Esophagus squamous epithelium (tissue), 4 donors: ENCODE results near the gene RNF225.
"Not testable (repeated sequence)": the region's sequence is repeated elsewhere in the genome, so short reads cannot be mapped to it uniquely, and the experiment has no call there.

Source experiments
- CTCF ChIP-seq, 6 experiments: fragments of 450-650 bp in 4 of 6; fragments of 200-600 bp in 2 of 6; sonication (generic) in 2 of 6; IDR thresholded peaks; one replicate each; pipeline ENCODE4 v1.5.1; 2016 to 2019; ENCODE audit warnings: antibody characterized with exemption in 6 of 6, mild to moderate bottlenecking in 4 of 6, moderate library complexity in 4 of 6
- POLR2A ChIP-seq, 4 donors: fragments of 450-650 bp; IDR thresholded peaks; one replicate each; pipeline ENCODE4 v1.6.1; 2017; ENCODE audit warnings: antibody characterized with exemption in 4 of 4, mild to moderate bottlenecking in 4 of 4, moderate library complexity in 3 of 4

DNA sequence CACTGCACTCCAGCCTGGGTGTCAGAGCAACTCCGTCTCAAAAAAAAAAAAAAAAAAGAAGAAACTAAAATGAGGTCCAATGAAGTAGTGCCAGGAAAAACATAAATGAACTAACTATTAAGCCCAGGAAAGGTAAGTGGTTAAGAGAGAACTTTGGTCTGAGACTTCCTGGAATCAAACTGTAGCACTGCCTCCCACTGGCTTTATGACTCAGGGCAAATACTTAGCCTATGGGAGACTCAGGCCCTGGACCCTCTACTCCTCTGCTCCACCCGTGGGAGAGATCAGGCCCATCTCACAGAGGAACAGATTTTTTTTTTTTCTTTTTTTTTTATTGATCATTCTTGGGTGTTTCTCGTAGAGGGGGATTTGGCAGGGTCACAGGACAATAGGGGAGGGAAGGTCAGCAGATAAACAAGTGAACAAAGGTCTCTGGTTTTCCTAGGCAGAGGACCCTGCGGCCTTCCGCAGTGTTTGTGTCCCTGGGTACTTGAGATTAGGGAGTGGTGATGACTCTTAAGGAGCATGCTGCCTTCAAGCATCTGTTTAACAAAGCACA, 8.5 kb downstream of the RNF225 start:
- not testable (repeated sequence) for TF ChIP-seq POLR2A, CTCF (IDR thresholded peaks at IDR 0.05)
